Pancreas (tissue), 10 donors: ENCODE results near the gene DOHH. TPM values are rescaled to one million over a fixed set of nuclear protein-coding genes. Genes with fewer than 3 reads are reported as not detected.
A peak's percentile ranks its signal among the peaks of the same experiment; 100 is the strongest.

Source experiments
- ATAC-seq, 4 donors: fragments of 200-7000 bp; cut with Tn5 transposase; one replicate each; pipeline versions ENCODE4 v1.8.0 to v1.9.1; 2020; ENCODE audit warnings: mild to moderate bottlenecking in 4 of 4, moderate library complexity in 4 of 4
- DNase-seq, 6 donors: peaks; one replicate each; pipeline ENCODE4 v3.0.0-alpha.2; 2020
- FAIRE-seq: peaks from 2 replicates; lab custom pipeline; 2012; peaks lifted over from hg19 to GRCh38; lab: Jason Lieb, UNC
- H3K27ac ChIP-seq, 4 donors: fragments of 200-600 bp; sonication (generic); 1 replicate in 3 of 4; 2 replicates in 1 of 4; pipeline versions ENCODE4 v1.5.0 to v1.8.0; 2020
- H3K27me3 ChIP-seq, 4 donors: fragments of 200-600 bp; one replicate each; pipeline ENCODE4 v1.8.0; 2021
- H3K36me3 ChIP-seq, 3 donors: fragments of 200-600 bp; sonication (generic) in 1 of 3; one replicate each; pipeline versions ENCODE4 v1.5.0 to v1.8.0; 2020 to 2021
- H3K4me1 ChIP-seq, 3 donors: fragments of 200-600 bp; one replicate each; pipeline ENCODE4 v1.8.0; 2021
- H3K4me3 ChIP-seq, 4 donors: fragments of 200-600 bp; sonication (generic) in 2 of 4; one replicate each; pipeline versions ENCODE4 v1.5.0 to v1.8.0; 2020 to 2021
- H3K9me3 ChIP-seq, 4 donors: fragments of 200-600 bp; one replicate each; pipeline ENCODE4 v1.8.0; 2021
- CTCF ChIP-seq, 4 donors: fragments of 200-600 bp; sonication (generic) in 3 of 4; IDR thresholded peaks; one replicate each; pipeline versions ENCODE4 v1.5.0 to v1.8.0; 2021; ENCODE audit warnings: antibody characterized with exemption in 4 of 4
- WGBS, 2 donors: extraction: QIAGEN DNeasy Blood & Tissue Kit; methylation state at CpG; one replicate each; pipeline ENCODE4 v1.1.7; 2013; 5-methylcytosine and 5-hydroxymethylcytosine counted together
- intact Hi-C, 3 donors: fragments of 100-400 bp; cut with DNase I; formaldehyde crosslinking; loops; one replicate each; pipeline versions ENCODE4 v1.11.1 to v1.14.2; 2022
- polyA plus RNA-seq, 2 donors: library from polyadenylated mRNA; stranded (reverse); fragments of 200-250 nt; gene quantifications; one replicate each; pipeline ENCODE4 v1.2.3, GENCODE V29; 2013
- total RNA-seq, 6 donors: library from RNA; stranded (reverse); fragmentation: NEBNext Ultra II Directional in 4 of 6; extraction: Animal tissue kit (Norgen Biotek cat#: 25700) in 4 of 6; gene quantifications; one replicate each; pipeline versions ENCODE4 v1.2.1 to v1.2.4, GENCODE V29; 2021 to 2023
- donor health status: healthy with polysubstance abuse.
- donor health status: DM: no; HTN: no; CAD: no; lungs with moderate emphysema.
- donor health status: DM: no; HTN: no; CAD: no.
- donor health status: control.
- donor health status: control.
- donor health status: Bipolar disorder and iron deficiency.
- donor health status: DM: yes; HTN: yes; CAD: no.
- donor health status: DM: no; HTN: no; CAD: no.
- donor health status: DM: no; HTN: no; CAD: no.
- donor health status: DM: yes; HTN: yes; CAD: no.

DOHH gene
- total and polyA plus RNA-seq, 8 donors = 3.2 to 10.5 (median 5.0) TPM

GRCh38 chr19:3537438-3538240 lies 37.2 kb upstream of the DOHH start:
- Histone ChIP-seq H3K27ac (no peak overlapping the region), H3K36me3 (peaks cover 0 to 30% (median 10%) of the 10 kb centered on the region in 3 donors), H3K9me3 (no peaks in the 10 kb centered on the region), H3K27me3 (no peaks in the 10 kb centered on the region), H3K4me3 (no peak overlapping the region), H3K4me1 (no peaks in the 10 kb centered on the region)
- no peak for FAIRE-seq
- peak in 2 of 6 donors; percentile 30 to 56 for DNase-seq
- peak in 2 of 4 donors; percentile 5 to 11 for ATAC-seq
- no peak for TF ChIP-seq CTCF (IDR thresholded peaks at IDR 0.05)
- WGBS, 2 donors = 84 to 87% methylated on average over 22 of the region's 22 CpGs
- intact Hi-C loops = no loop called here

- WGBS, 2 donors = 83 to 86% methylated on average over 12 to 13 of the region's 13 CpGs
- no peak overlapping the region for H3K27ac ChIP-seq
- H3K36me3 ChIP-seq = peaks cover 0 to 34% (median 12%) of the 10 kb centered on the region in 3 donors
- DNase-seq (peak in 1 of 6 donors; percentile 44), ATAC-seq (peak in 1 of 4 donors; percentile 1), FAIRE-seq (no peak)
- no peaks in the 10 kb centered on the region for H3K9me3 ChIP-seq
- H3K4me1 ChIP-seq = no peaks in the 10 kb centered on the region
- H3K4me3 ChIP-seq = no peak overlapping the region
- intact Hi-C loops = no loop called here
- H3K27me3 ChIP-seq = no peaks in the 10 kb centered on the region
- TF ChIP-seq CTCF (IDR thresholded peaks at IDR 0.05) = no peak
These were observed 36.6 kb upstream of the DOHH start for GRCh38 chr19:3537101-3537437.

- ATAC-seq (peak in 3 of 4 donors; percentile 4 to 14 (median 6)), DNase-seq (peak in 2 of 6 donors; percentile 37 to 51), FAIRE-seq (no peak)
- no peak overlapping the region for H3K27ac ChIP-seq
- no peak overlapping the region for H3K4me3 ChIP-seq
- H3K27me3 ChIP-seq = no peaks in the 10 kb centered on the region
- peaks cover 0 to 40% (median 17%) of the 10 kb centered on the region in 3 donors for H3K36me3 ChIP-seq
- intact Hi-C loops = no loop called here
- no peaks in the 10 kb centered on the region for H3K4me1 ChIP-seq
- H3K9me3 ChIP-seq = no peaks in the 10 kb centered on the region
- no peak for TF ChIP-seq CTCF (IDR thresholded peaks at IDR 0.05)
- WGBS, 2 donors = 83 to 87% methylated on average over 27 of the region's 27 CpGs
These were observed 36.1 kb upstream of the DOHH start for GRCh38 chr19:3536429-3537100.

GRCh38 chr19:3535981-3536380 lies 35.5 kb upstream of the DOHH start:
- 86 to 87% methylated on average over 10 of the region's 10 CpGs for WGBS, 2 donors
- ATAC-seq (no peak), DNase-seq (no peak), FAIRE-seq (no peak)
- TF ChIP-seq CTCF (IDR thresholded peaks at IDR 0.05) = no peak
- H3K4me3 ChIP-seq = no peak overlapping the region
- no peak overlapping the region for H3K27ac ChIP-seq
- no peaks in the 10 kb centered on the region for H3K27me3 ChIP-seq
- no peaks in the 10 kb centered on the region for H3K4me1 ChIP-seq
- H3K36me3 ChIP-seq = peaks cover 0 to 45% (median 22%) of the 10 kb centered on the region in 3 donors
- intact Hi-C loops = no loop called here
- no peaks in the 10 kb centered on the region for H3K9me3 ChIP-seq
